AG09309 (cell line): Measurements from ENCODE around the gene MT1HL1.

Experiments
- DNase-seq: peaks from one replicate; pipeline ENCODE4 v3.0.0-alpha.2; 2010; ENCODE audit warnings: low read depth
- H3K4me3 ChIP-seq: 2 replicates; pipeline ENCODE4 v1.5.1; 2011; ENCODE audit warnings: mild to moderate bottlenecking, low read depth, low read length, moderate library complexity; ENCODE audit not compliant: control insufficient read depth
- CTCF ChIP-seq: IDR thresholded peaks from 2 replicates; pipeline ENCODE4 v1.5.1; 2011; ENCODE audit warnings: mild to moderate bottlenecking, low read depth, low read length, inconsistent platforms; ENCODE audit not compliant: insufficient read depth, control insufficient read depth; ENCODE audit errors: missing control alignments

MT1HL1 gene

GRCh38 chr1:236998546-236998945 is 5.7 kb downstream of the MT1HL1 start:
- DNase-seq = no peak
- no peak overlapping the region for H3K4me3 ChIP-seq
- TF ChIP-seq CTCF = no peak

- DNase-seq = no peak
- no peak overlapping the region for H3K4me3 ChIP-seq
- no peak for TF ChIP-seq CTCF
These were observed 6.4 kb downstream of the MT1HL1 start for GRCh38 chr1:236997882-236998281.

- TF ChIP-seq CTCF = no peak
- DNase-seq = no peak
- no peak overlapping the region for H3K4me3 ChIP-seq
These were observed 6.9 kb downstream of the MT1HL1 start for GRCh38 chr1:236997361-236997760.

GRCh38 chr1:236994450-236994849 is 9.8 kb downstream of the MT1HL1 start:
- no peak overlapping the region for H3K4me3 ChIP-seq
- no peak for TF ChIP-seq CTCF
- no peak for DNase-seq

GRCh38 chr1:236992449-236992848 is 11.8 kb downstream of the MT1HL1 start:
- DNase-seq = no peak
- no peak for TF ChIP-seq CTCF
- no peak overlapping the region for H3K4me3 ChIP-seq

GRCh38 chr1:236990052-236990445 is 14.2 kb downstream of the MT1HL1 start:
- no peak for DNase-seq
- H3K4me3 ChIP-seq = no peak overlapping the region
- no peak for TF ChIP-seq CTCF
